ENCODE results near the gene SRSF7.
"Not testable (repeated sequence)": the region's sequence is repeated elsewhere in the genome, so short reads cannot be mapped to it uniquely, and the experiment has no call there.

The SRSF7 gene

GRCh38 chr2:38751596-38752410 is 642 bp upstream of the SRSF7 start:
- no peak for DNase-seq

- no peak for DNase-seq
Observed at GRCh38 chr2:38750011-38750890, 910 bp downstream of the SRSF7 start.

DNA sequence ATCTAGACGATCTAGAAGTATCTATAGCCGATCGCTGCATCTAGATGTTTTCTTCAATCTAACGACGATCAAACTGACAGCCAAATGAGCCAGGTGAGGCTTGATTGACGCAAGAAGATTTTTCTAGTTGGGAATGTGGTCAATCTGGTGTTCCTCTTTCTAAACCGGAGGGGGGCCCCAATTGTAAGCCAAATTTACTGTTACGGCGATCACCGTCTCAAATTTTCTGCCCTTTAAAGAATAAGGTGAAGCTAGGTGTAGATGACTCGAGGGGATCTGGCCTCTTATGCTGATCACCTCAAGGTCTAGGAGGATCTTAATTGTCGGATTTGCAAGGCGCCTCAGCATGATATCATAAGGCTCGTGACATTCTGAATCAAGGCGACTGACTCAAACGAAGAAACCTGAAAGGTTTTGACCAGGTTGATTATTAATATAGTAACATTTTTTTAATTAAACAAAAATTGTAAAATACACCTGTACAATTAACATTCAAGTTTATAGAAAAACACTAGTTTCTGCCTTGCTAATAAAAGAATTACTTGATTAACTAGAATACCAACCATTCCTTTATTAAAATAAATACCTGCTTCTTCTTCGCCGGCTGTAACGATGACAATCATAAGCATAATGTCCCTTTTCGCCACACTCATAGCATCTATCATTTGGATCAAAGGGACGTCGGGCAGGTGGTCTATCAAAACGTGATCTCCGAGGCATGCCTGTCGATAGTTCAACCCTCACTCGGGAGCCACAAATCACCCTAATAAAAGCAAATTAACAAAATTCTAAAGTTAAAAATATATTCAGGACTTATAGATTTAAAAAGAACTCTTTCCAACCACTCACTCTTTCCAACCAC is 2.0 kb downstream of the SRSF7 start:
- no peak for DNase-seq

DNA sequence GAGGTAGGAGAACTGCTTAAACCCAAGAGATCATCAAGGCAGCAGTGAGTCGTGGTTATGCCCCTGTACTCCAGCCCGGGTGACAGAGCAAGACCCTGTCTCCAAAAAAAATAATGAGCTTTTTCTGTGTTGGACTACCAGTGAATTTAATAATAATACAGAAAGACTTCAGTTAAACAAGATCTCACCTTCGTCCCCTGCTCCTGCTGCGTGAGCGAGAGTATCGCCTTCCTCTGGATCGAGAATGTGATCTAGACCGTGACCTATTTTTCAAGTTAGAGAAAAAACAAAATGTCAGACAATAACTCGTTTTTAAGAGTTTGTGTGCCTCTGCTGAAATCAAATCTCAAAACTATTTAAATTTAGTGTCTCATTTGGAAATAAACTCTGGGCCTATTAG is 2.8 kb downstream of the SRSF7 start:
- DNase-seq = no peak

GRCh38 chr2:38747819-38748218 is 3.3 kb downstream of the SRSF7 start:
- no peak for DNase-seq

DNA sequence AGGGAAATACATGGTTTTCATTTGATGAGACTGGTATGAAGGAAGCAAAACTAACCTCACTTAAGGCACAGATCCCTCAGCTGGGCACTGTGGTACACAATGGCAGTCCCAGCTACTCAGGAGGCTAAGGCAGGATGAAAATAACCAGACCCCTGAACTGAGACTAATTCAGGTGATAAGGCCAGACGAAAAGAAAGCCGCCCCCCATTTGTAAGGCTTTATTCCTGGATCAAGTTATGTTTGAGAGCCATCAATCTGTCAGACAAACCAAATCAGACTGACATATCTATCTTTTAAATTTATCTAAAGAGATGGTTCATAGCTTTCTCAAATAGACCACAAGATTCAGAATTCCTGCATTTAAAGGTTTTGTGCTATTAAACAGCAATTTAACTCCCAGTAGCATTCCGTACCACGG is 4.1 kb downstream of the SRSF7 start:
- DNase-seq = no peak

GRCh38 chr2:38745267-38745666 is 5.9 kb downstream of the SRSF7 start:
- DNase-seq = no peak

GRCh38 chr2:38744399-38744780 is 6.8 kb downstream of the SRSF7 start:
- no peak for DNase-seq

DNA sequence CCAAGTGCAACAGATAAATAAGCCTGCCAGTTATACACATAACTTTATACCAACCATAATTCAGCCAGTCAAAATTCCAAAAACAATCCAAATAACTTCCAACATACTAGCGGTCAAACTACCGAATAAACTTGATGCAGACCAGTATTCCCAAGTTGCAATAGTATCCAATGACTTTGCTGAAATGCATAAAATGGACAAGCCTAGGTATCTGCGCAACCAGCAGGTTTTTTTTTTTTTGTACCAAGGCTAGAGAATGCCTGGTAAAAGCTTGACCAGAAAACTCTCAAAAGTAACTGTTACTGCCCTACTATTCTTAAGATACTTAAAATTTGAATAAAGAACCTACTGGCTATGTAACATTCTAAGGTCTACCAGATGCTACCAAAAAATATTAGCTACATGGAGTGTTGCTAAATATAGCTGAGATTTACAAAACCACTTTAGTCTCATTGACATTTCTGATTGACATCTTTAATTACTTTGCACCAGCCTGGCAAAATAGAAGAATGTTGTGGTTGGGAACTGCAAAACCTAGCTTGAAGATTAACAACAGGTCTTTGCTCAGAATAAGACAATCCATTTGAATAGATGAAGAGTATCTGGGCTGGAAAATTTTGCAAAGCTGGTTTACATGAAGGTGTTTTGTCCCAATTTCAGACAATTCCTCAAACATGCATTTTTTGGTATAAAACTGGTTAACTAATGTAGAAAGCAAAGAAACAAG is 7.3 kb downstream of the SRSF7 start:
- no peak for DNase-seq

DNA sequence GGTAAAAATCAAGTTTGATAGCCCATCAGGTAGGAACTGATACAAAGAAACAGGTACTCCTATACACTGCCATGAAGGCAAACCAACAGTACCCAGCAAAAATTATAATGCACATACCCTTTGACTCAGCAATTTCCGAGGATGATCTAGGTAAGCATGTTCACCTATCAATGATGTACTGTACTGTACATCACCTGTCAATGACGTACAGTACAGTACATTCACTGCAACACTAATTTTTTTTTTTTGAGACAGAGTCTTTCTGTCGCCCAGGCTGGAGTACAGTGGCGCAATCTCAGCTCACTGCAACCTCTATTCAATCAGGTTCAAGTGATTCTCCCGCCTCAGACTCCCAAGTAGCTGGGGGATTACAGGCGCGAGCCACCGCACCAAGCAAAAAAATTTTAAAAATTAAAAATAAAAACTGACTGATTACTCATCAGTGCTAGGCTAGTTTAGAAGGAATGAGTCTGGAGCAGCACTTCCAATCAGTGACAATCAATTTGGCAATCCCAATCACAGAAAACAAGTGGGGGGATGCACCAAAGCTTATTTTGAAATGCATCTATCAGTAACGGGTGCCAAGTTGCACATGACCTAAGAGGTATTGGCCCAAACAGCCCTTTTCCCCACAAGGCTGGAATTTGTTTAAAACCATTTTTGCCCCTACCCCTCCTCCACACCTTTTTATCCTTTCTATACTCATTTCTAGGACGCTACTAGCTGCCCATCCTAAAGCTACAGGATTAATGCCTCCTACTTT is 8.2 kb downstream of the SRSF7 start:
- no peak for DNase-seq

GRCh38 chr2:38740851-38741731 is 10.1 kb downstream of the SRSF7 start:
- DNase-seq = peak; percentile 3

GRCh38 chr2:38739524-38739923 is 11.6 kb downstream of the SRSF7 start:
- no peak for DNase-seq

GRCh38 chr2:38737925-38738324 is 13.2 kb downstream of the SRSF7 start:
- no peak for DNase-seq

GRCh38 chr2:38737000-38737698 is 14.0 kb downstream of the SRSF7 start:
- not testable (repeated sequence) for DNase-seq

DNA sequence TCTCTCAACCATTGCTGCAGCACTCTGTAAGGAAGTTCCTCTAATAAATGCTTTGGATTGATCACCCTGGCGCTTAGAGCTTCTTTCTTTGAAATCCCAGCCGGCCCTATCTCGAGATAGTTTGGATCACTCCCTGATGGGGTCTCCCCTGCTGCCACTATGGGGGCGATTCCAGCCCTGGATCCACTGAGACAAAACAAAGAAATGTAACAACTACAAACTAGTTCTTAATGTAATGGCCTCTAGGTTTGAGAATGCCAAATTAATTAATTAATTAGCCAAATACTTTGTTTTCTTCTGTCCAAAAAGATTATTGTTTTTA is 15.2 kb downstream of the SRSF7 start:
- DNase-seq = no peak

GRCh38 chr2:38734299-38735058 is 16.7 kb downstream of the SRSF7 start:
- DNase-seq = no peak

GRCh38 chr2:38733300-38733971 is 17.7 kb downstream of the SRSF7 start:
- DNase-seq = no peak

DNA sequence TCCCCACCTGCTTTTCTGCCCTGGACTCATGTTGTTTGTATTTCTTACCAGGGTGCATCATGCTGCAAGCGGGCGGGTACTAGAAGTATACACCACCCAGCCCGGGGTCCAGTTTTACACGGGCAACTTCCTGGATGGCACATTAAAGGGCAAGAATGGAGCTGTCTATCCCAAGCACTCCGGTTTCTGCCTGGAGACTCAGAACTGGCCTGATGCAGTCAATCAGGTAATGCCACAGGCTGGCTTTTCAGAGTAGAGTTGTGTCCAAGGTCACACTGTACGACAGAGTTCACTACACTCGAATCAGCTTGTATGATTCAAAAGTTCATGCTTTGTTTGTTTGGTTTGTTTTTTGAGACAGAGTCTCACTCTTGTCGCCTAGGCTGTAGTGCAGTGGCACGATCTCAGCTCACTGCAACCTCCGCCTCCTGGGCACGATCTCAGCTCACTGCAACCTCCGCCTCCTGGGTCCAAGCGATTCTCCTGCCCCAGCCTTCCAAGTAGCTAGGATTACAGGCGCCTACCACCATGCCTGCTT is 19.4 kb downstream of the SRSF7 start:
- no peak for DNase-seq

Measured in NCI-H1048 (cell line).